KOPT-K1 (cell line): ENCODE data around the gene ADAMTS7.
"Not testable (repeated sequence)": the region's sequence is repeated elsewhere in the genome, so short reads cannot be mapped to it uniquely, and the experiment has no call there.

ENCODE experiments used
- H3K27ac ChIP-seq: fragments of 200-600 bp; sonication (generic); 2 replicates; pipeline ENCODE4 v1.5.1; 2016; ENCODE audit warnings: antibody characterized with exemption, mild to moderate bottlenecking, low read depth, low read length; ENCODE audit not compliant: poor library complexity, severe bottlenecking
- H3K36me3 ChIP-seq: fragments of 200-600 bp; sonication (generic); 2 replicates; pipeline ENCODE4 v1.5.1; 2017; ENCODE audit warnings: antibody characterized with exemption, mild to moderate bottlenecking, low read length, moderate library complexity; ENCODE audit not compliant: insufficient read depth
- H3K9me3 ChIP-seq: fragments of 200-600 bp; sonication (generic); 2 replicates; pipeline ENCODE4 v1.5.1; 2017; ENCODE audit warnings: antibody characterized with exemption, low read length, mild to moderate bottlenecking; ENCODE audit not compliant: insufficient read depth, poor library complexity, severe bottlenecking

ADAMTS7 gene

GRCh38 chr15:78749831-78750230, 61.4 kb downstream of the ADAMTS7 start:
- Histone ChIP-seq H3K36me3 (no peaks in the 10 kb centered on the region), H3K9me3 (no peaks in the 10 kb centered on the region), H3K27ac (no peak overlapping the region)

- H3K36me3 ChIP-seq, H3K9me3 ChIP-seq, H3K27ac ChIP-seq: not testable (repeated sequence)
Measured at GRCh38 chr15:78747877-78748276, 63.4 kb downstream of the ADAMTS7 start.

GRCh38 chr15:78741674-78742073, 69.6 kb downstream of the ADAMTS7 start:
- not testable (repeated sequence) for H3K27ac ChIP-seq, H3K9me3 ChIP-seq, H3K36me3 ChIP-seq

GRCh38 chr15:78740904-78741274, 70.4 kb downstream of the ADAMTS7 start:
- Histone ChIP-seq H3K27ac (no peak overlapping the region), H3K9me3 (no peaks in the 10 kb centered on the region), H3K36me3 (no peaks in the 10 kb centered on the region)

- no peaks in the 10 kb centered on the region for H3K36me3 ChIP-seq
- no peak overlapping the region for H3K27ac ChIP-seq
- no peaks in the 10 kb centered on the region for H3K9me3 ChIP-seq
Measured at GRCh38 chr15:78739996-78740903, 71.0 kb downstream of the ADAMTS7 start.

GRCh38 chr15:78739206-78739605, 72.1 kb downstream of the ADAMTS7 start:
- Histone ChIP-seq H3K36me3 (no peaks in the 10 kb centered on the region), H3K27ac (no peak overlapping the region), H3K9me3 (no peaks in the 10 kb centered on the region)

- not testable (repeated sequence) for H3K9me3 ChIP-seq, H3K36me3 ChIP-seq, H3K27ac ChIP-seq
Measured at GRCh38 chr15:78737931-78738558, 73.2 kb downstream of the ADAMTS7 start.

- H3K9me3 ChIP-seq, result no peaks in the 10 kb centered on the region
Measured at GRCh38 chr15:78737187-78737820, 74.0 kb downstream of the ADAMTS7 start.

GRCh38 chr15:78736286-78736685, 75.0 kb downstream of the ADAMTS7 start:
- not testable (repeated sequence) for H3K27ac ChIP-seq, H3K9me3 ChIP-seq, H3K36me3 ChIP-seq

More at GRCh38 chr15:78737187-78737820, 74.0 kb downstream of the ADAMTS7 start:
- Histone ChIP-seq H3K36me3 (no peaks in the 10 kb centered on the region), H3K27ac (no peak overlapping the region)

GRCh38 chr15:78734451-78735064, 76.7 kb downstream of the ADAMTS7 start:
- no peaks in the 10 kb centered on the region for H3K36me3 ChIP-seq
- no peak overlapping the region for H3K27ac ChIP-seq
- H3K9me3 ChIP-seq, result no peaks in the 10 kb centered on the region

GRCh38 chr15:78732634-78733033, 78.6 kb downstream of the ADAMTS7 start:
- Histone ChIP-seq H3K9me3 (no peaks in the 10 kb centered on the region), H3K36me3 (no peaks in the 10 kb centered on the region), H3K27ac (no peak overlapping the region)

- Histone ChIP-seq H3K36me3 (no peaks in the 10 kb centered on the region), H3K9me3 (no peaks in the 10 kb centered on the region), H3K27ac (no peak overlapping the region)
Measured at GRCh38 chr15:78730955-78731354, 80.3 kb downstream of the ADAMTS7 start.

- H3K36me3 ChIP-seq, H3K27ac ChIP-seq, H3K9me3 ChIP-seq: not testable (repeated sequence)
Measured at GRCh38 chr15:78728427-78728826, 82.8 kb downstream of the ADAMTS7 start.

GRCh38 chr15:78727561-78727960, 83.7 kb downstream of the ADAMTS7 start:
- H3K36me3 ChIP-seq, result no peaks in the 10 kb centered on the region
- H3K27ac ChIP-seq, result no peak overlapping the region
- H3K9me3 ChIP-seq, result no peaks in the 10 kb centered on the region

- no peaks in the 10 kb centered on the region for H3K9me3 ChIP-seq
- no peak overlapping the region for H3K27ac ChIP-seq
- H3K36me3 ChIP-seq, result no peaks in the 10 kb centered on the region
Measured at GRCh38 chr15:78726870-78727551, 84.3 kb downstream of the ADAMTS7 start.
